HG03139 (cell line): ENCODE results near the gene LPCAT1.
"Not testable (repeated sequence)": the region's sequence is repeated elsewhere in the genome, so short reads cannot be mapped to it uniquely, and the experiment has no call there.

ENCODE experiments used
- ATAC-seq: cut with Tn5 transposase; IDR thresholded peaks from one replicate; pipeline ENCODE4 v1.9.1; 2021; ENCODE audit not compliant: unreplicated experiment

Gene LPCAT1

DNA sequence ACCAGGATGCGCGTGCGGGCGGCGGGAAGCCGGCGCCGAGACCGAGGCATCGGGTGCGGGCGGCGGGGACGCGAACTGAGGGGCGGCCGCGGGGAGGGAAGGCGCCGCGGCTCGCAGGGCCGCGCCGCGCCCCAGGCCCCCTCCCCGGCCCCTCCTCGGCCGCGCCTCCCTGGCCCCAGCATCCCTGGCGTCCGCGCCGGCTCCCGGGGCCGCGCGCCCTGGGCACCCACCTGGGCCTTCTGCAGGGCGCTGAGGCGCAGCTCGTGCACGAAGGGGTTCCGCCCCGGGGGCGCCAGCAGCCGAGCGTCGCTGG lies 324 bp downstream of the LPCAT1 start:
- ATAC-seq: peak; percentile 23

- no peak for ATAC-seq
These were observed 920 bp downstream of the LPCAT1 start for GRCh38 chr5:1522601-1523479.

DNA sequence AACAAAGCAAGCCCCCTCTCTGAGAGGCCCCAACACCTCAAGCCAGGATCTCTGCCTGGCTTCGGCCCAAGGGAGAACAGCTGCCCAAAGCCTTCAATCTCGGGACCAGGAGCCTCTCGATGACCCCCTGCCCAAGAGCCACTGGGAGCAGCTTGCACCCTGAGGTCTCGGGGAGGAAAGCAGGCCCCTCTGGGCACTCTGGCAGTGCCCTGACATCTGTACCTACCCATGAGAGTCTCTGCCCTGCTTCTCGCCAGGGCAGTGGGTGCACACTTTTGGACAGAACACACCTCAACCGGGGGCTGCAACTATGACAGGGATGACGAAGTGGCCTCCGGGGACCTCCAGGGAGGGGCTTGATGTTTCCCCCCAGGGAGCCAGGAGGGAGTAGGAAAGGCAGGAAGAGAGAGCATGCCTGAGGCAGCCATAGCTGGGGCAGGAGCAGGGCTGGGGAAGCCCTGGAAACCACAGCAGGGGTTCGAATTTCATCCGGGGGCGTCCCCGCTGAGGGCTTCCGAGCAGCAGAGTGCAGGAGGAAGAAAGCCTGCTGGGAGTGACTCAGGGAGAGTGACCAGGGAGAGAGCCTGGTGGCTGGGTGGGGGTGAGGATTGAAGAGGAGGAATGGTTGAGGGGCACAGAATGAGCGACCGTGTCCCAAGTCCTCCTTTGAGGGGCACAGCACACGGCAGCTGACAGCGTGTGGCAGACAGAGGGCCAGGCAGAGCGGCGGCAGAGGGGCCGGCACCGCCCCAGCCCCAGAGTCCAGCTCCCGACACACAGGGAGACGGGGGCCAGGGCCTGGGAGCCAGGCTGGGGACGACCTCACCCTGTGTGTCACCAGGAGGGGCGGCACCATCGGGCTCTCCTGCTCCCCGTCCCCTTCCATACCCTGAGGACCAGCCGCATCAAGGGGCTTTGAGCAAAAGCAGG lies 1.8 kb downstream of the LPCAT1 start:
- ATAC-seq: no peak

GRCh38 chr5:1520791-1521453 lies 2.8 kb downstream of the LPCAT1 start:
- ATAC-seq: no peak

DNA sequence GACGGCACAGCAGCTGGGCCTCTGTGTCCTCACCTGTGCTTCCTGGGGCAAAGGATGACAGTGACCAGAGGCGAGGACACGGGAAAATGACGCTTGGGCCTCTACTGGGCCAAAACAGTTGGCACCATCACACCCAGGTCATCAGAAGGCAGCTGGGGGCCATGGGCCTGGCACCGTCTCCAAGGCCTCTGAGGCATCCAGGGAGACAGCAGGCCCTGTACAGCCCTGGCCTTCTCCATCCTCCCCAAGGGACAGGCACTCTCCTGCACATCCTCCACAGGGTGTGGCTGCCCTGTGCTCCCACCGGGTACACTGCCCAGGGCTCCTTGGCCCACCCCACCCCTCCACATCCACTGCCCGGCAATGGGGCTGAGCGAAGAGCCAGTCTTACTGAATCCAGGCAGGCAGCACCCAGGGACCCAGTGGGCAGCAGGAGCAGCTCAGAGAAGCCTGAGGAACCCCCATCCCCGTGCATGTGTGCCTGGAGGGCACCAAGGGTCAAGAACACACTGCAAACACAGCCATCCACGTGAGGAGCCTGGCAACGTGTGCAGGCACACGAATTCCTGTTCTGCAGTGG lies 4.0 kb downstream of the LPCAT1 start:
- ATAC-seq: no peak

GRCh38 chr5:1517838-1518237 lies 5.9 kb downstream of the LPCAT1 start:
- ATAC-seq: no peak

DNA sequence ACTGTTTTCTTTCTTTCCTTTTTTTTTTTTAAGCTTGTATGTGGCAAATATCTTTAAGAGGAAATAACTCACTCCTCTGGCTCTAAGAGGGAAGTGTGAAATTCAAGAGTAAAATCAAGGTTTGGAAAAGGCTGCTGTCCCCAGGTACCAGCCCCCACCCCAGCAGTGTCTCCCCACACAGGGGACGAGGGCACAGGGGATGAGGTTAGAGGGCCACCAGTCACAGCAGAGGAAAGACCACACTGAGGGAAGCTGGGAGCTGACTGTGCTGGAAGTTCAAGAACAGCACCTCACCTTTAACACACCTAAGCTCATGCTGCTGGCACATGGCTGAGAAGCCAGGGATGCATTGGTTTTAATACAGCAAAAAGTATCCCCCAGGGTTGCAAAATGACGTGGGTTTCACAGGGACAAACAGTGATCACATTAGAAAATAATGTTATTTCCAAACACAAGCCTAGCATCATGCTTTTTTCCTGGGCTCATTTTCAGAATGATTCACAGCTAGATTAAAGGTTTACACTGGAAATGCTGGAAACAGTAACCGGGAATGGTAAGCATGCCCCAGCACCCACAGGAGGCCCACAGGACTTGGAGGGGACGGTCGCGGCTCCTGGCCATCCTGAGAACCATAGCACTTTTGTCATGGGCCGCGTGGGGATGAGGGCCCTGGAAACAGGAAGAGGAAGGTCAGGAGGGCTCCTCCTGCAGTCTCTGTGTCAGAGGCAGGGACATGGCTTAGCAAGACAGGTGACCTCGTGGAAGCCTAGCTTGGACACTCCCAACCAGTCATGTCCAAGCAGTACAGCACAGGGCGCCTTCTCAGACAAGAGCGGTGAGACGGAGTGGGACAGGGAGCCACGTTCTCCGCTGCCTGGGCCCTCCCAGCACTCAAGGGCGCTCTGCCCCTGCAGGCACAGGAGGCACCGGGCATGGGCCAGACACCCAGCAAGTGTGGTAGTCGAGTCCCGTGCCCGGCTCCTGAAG lies 6.9 kb downstream of the LPCAT1 start:
- no peak for ATAC-seq

DNA sequence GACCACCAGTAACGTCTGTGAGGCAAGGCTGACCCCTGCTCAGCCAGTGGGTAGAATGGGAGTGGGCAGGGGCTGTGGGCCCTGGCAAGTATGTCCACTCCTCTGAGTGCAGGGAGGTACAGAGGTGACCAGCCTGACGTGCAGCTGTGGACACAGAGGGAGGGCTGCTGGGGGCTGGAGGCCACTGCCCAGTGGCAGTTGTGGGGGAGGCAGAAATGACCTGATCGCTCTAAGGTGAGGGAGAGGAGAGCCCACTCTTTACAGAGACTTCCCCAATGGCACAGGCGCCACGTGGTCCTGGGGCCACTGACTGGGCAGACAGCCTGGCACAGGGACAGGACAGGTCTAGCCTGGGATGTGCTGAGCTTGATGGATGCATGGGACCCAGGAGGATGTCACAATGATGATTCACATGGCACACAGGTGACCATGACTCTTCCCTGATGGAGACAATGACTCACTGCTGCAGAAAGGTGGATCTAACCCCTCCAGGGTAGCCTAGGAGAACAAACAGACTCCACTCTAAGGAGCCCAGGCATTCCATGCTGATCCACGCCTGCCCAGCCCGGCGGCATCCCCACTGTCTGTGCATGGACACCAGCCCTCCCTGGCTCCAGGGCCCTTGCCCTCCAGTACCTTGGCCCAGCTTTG lies 7.7 kb downstream of the LPCAT1 start:
- no peak for ATAC-seq

DNA sequence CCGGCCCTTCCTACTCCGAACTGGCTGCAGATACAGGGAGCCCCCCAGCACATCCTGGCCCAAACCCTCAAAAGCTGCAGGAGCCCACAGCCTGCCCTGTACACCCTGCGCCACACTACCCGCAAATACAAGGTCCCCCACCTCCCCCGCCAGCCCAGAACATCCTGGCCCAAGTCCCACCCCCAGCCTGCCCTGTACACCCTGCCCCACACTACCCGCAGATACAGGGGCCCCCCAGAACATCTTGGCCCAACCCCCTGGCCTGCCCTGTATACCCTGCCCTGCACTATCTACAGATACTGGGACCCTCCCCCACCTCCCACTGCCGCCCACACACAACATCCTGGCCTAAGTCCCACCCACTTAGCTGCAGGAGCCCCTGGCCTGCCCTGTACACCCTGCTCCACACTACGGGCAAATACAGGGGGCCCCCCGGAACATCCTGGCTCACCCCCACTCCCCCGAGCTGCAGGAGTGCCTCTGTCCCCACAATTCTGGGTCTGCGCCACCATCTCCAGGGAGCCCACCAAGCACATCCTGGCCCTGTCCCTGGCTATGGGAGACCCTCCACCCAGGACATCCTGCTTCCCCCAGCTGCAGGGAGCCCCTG lies 8.3 kb downstream of the LPCAT1 start:
- no peak for ATAC-seq

GRCh38 chr5:1514819-1515310 lies 8.9 kb downstream of the LPCAT1 start:
- ATAC-seq: not testable (repeated sequence)

DNA sequence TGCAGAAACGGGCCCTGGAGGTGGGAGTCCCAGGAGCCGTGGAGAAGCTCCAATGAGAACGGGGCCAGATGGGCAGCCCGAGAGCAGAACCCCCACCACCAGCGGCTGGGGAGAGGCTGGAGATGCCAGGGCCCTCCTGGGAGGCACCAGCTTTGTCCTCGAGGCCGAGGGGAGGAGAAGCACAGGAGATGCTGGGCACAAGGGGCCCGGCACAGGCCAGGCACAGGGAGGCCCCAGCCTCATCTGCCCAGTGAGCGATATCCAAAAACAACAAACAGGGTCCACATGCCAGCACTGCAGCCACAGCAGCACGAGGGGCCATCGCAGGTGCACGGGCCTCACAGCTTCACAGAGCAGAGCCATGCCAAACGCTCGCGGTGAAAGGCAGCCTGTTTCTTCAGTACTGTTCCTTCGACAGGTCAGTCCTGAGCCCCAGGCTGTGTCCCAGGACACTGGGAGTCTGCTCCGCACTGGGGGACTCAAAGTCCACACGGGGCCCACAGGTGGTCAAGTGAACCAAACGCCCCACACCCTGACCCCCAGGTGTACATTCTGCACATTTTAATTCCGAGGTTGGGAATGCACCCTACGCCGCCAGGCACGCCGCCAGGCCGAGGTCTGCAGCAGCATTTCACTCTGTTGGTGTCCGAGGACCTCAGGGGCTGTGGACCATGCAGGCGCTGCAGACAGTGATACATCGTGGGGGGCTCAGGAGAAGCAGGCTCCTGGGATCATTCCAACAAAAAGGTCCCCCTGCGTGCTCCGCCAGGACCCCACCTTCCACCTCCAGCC lies 9.5 kb downstream of the LPCAT1 start:
- no peak for ATAC-seq

DNA sequence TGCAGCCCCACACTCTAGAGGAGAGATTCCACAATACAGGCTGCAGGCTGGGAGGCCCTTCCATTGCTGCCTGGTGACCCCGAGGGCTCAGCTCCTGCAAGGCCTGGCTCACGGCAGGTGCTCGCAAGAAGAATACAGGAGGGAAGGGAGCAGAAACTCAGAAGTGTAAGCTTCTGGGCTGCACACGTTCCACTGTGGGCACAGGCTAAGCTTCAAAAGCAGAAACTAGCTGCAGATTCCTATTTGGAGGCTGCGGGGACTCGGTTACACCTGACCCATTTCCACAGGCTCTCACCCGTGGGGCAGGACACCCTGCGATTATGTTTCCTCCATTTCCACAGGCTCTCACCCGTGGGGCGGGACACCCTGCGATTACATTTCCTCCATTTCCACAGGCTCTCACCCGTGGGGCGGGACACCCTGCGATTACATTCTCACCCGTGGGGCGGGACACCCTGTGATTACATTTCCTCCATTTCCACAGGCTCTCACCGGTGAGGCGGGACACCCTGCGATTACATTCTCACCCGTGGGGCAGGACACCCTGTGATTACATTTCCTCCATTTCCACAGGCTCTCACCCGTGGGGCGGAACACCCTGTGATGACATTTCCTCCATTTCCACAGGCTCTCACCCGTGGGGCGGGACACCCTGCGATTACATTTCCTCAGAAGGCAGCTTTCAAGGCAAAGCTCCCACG lies 10.3 kb downstream of the LPCAT1 start:
- ATAC-seq: no peak

GRCh38 chr5:1512541-1513291 lies 11.0 kb downstream of the LPCAT1 start:
- no peak for ATAC-seq

DNA sequence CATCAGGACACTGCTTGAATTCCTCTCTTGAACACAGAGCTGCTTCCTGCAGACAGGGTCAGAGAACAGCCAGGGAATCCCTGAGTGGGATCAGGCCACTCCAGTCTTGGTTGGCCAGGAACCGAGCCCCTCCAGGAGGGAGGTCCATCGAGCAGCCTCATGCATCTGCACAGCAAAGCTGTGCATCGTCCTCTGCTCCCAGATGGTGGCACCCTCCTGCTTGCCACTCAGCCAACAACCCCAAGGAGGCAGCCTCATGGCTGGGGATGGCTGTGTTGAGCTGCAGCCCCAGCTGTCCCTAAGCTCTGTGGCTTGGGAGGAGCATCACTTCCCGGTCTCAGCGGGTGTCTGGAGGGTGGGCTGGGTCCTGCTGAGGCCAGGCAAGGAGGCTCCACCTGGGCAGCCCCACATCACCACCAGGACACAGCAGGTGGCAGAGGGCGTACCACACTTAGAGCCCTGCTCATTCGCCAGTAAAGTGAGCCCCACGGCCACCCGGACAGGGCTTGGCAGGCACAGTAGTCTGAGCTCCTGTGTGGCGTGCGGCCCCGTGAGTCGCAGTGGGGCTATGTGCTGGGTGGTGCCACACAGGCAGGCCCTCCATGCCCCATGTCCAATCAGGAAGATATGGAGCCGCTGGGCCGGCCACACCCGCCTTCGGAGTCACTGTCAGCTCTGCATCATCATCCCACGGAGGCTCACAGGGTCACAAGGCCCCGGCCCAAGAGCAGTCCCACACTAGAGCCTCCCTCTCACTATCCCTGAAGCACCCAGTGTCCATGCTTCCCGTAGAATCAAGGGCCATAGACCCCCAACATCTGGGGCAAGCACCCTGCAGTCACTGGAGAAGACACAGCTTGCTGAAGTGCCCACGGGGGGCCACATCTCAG lies 11.9 kb downstream of the LPCAT1 start:
- ATAC-seq: no peak

DNA sequence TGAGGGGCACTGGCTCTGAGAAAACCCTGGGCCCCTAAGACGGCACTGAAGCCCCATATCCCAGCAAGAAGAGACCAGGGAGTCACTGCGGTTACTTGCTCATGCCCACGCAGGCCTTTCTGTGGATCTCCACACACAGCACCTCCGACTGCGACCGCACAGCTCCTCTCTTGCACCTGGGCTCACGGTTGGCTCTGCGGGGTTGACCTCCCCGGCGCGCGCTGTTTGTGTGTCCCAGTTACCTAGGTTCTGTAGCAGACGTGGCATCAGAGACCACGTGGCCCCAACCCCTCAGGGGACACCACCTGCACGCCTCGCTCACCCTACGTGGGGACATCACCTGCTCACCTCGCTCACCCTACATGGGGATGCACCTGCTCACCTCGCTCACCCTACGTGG lies 12.7 kb downstream of the LPCAT1 start:
- ATAC-seq: no peak

- no peak for ATAC-seq
These were observed 13.1 kb downstream of the LPCAT1 start for GRCh38 chr5:1510631-1511030.
